Panc1 (cell line): ENCODE measurements around the gene SCYL3.

Experiments used
- POLR2AphosphoS5 ChIP-seq: IDR thresholded peaks from 2 replicates; pipeline ENCODE4 v1.6.1; 2012; ENCODE audit warnings: mild to moderate bottlenecking, low read depth, low read length, moderate library complexity
- SIN3A ChIP-seq: IDR thresholded peaks from 2 replicates; pipeline ENCODE4 v1.6.1; 2012; ENCODE audit warnings: low read depth, mild to moderate bottlenecking, low read length, moderate library complexity, borderline replicate concordance; ENCODE audit not compliant: insufficient read depth
- TCF7L2 ChIP-seq: IDR thresholded peaks from 2 replicates; pipeline ENCODE4 v1.6.1; 2011; ENCODE audit warnings: mild to moderate bottlenecking, low read depth, low read length, inconsistent platforms
- TF ChIP-seq, protein P1 (sequence below): fragments of 450-650 bp; IDR thresholded peaks from 2 replicates; pipeline ENCODE4 v1.5.1; 2017; ENCODE audit warnings: mild to moderate bottlenecking

DNA sequence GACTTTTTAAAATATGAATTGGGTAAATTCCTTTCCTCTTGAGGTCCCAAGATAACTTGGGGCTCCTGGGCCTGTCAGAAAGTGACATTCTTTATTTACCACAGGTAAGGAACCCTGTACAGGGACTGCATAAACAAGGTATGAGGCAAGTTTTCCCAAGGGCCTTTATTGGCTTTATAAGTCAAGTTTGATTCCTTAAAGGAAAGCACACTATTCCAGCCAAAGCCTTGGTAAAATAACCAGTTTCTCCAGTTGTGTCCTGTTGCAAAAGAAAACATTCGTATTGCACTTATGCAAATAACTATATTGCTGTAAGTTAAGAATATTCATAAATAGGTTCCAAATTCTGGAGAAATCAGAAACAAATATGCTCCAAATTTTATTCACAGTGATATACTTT lies 77.1 kb downstream of the SCYL3 start:
- TF ChIP-seq SIN3A = no peak
- TF ChIP-seq POLR2AphosphoS5 = no peak
- TF ChIP-seq, protein P1, sequence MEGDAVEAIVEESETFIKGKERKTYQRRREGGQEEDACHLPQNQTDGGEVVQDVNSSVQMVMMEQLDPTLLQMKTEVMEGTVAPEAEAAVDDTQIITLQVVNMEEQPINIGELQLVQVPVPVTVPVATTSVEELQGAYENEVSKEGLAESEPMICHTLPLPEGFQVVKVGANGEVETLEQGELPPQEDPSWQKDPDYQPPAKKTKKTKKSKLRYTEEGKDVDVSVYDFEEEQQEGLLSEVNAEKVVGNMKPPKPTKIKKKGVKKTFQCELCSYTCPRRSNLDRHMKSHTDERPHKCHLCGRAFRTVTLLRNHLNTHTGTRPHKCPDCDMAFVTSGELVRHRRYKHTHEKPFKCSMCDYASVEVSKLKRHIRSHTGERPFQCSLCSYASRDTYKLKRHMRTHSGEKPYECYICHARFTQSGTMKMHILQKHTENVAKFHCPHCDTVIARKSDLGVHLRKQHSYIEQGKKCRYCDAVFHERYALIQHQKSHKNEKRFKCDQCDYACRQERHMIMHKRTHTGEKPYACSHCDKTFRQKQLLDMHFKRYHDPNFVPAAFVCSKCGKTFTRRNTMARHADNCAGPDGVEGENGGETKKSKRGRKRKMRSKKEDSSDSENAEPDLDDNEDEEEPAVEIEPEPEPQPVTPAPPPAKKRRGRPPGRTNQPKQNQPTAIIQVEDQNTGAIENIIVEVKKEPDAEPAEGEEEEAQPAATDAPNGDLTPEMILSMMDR = no peak
- no peak for TF ChIP-seq TCF7L2
